Uterus (tissue), 4 donors: ENCODE measurements around the gene PPP2R2B. TPM values are rescaled to one million over a fixed set of nuclear protein-coding genes. Genes with fewer than 3 reads are reported as not detected.

Source experiments
- DNase-seq, 2 donors: peaks; one replicate each; pipeline ENCODE4 v3.0.0-alpha.2; 2019 to 2020
- H3K27ac ChIP-seq, 2 donors: fragments of 200-600 bp; sonication (generic); 1 replicate in 1 of 2; 2 replicates in 1 of 2; pipeline ENCODE4 v1.5.1; 2016 to 2018
- H3K27me3 ChIP-seq, 2 donors: fragments of 200-600 bp; sonication (generic); one replicate each; pipeline ENCODE4 v1.5.1; 2018 to 2019; ENCODE audit warnings: control low read depth in 1 of 2
- H3K36me3 ChIP-seq, 2 donors: fragments of 200-600 bp; sonication (generic); one replicate each; pipeline ENCODE4 v1.5.1; 2019; ENCODE audit warnings: control low read depth in 1 of 2
- H3K4me1 ChIP-seq, 2 donors: fragments of 200-600 bp; sonication (generic); one replicate each; pipeline ENCODE4 v1.5.1; 2018 to 2019; ENCODE audit warnings: control low read depth in 1 of 2
- H3K4me3 ChIP-seq, 2 donors: fragments of 200-600 bp; sonication (generic); 1 replicate in 1 of 2; 2 replicates in 1 of 2; pipeline ENCODE4 v1.5.1; 2018 to 2019; ENCODE audit warnings: mild to moderate bottlenecking in 1 of 2
- H3K9me3 ChIP-seq, 2 donors: fragments of 200-600 bp; sonication (generic); one replicate each; pipeline ENCODE4 v1.5.1; 2019; ENCODE audit warnings: control low read depth in 1 of 2
- CTCF ChIP-seq, 4 experiments: fragments of 200-600 bp in 2 of 4; fragments of 450-650 bp in 2 of 4; sonication (generic) in 2 of 4; IDR thresholded peaks; one replicate each; pipeline ENCODE4 v1.5.1; 2016 to 2019; ENCODE audit warnings: antibody characterized with exemption in 4 of 4, mild to moderate bottlenecking in 2 of 4, moderate library complexity in 1 of 4
- POLR2A ChIP-seq, 2 donors: fragments of 450-650 bp; IDR thresholded peaks; one replicate each; pipeline ENCODE4 v1.6.1; 2016; ENCODE audit warnings: antibody characterized with exemption in 2 of 2, mild to moderate bottlenecking in 1 of 2, moderate library complexity in 1 of 2
- intact Hi-C: fragments of 100-400 bp; cut with DNase I; formaldehyde crosslinking; loops from one replicate; pipeline ENCODE4 v1.15.1; 2023; ENCODE audit warnings: low total_unique reads
- total RNA-seq, 4 donors: library from RNA; depleted of rRNA in 3 of 4; stranded (reverse); fragments of >200 nt in 3 of 4; gene quantifications; one replicate each; pipeline versions ENCODE4 v1.1.0 to v1.2.4, GENCODE V29; 2014 to 2023
- donor health status: DM: yes; HTN: yes; CAD: no.

The PPP2R2B gene
- total RNA-seq, 4 donors from 2014 or later = 0.26 to 14.8 (median 2.0) TPM; not detected in 1

GRCh38 chr5:146832985-146833732 lies 45.4 kb downstream of the PPP2R2B start:
- no peak for TF ChIP-seq POLR2A (IDR thresholded peaks at IDR 0.05)
- TF ChIP-seq CTCF (IDR thresholded peaks at IDR 0.05) = no peak
- Histone ChIP-seq H3K27me3 (no peaks in the 10 kb centered on the region), H3K36me3 (no peaks in the 10 kb centered on the region), H3K4me3 (no peak overlapping the region), H3K9me3 (no peaks in the 10 kb centered on the region), H3K4me1 (no peaks in the 10 kb centered on the region), H3K27ac (no peak overlapping the region)
- no peak for DNase-seq
- intact Hi-C loops = no loop called here

GRCh38 chr5:146828385-146828784 lies 50.2 kb downstream of the PPP2R2B start:
- Histone ChIP-seq H3K9me3 (no peaks in the 10 kb centered on the region), H3K27me3 (no peaks in the 10 kb centered on the region), H3K4me3 (no peak overlapping the region), H3K27ac (no peak overlapping the region), H3K36me3 (no peaks in the 10 kb centered on the region), H3K4me1 (no peaks in the 10 kb centered on the region)
- no peak for DNase-seq
- TF ChIP-seq POLR2A (IDR thresholded peaks at IDR 0.05) = no peak
- TF ChIP-seq CTCF (IDR thresholded peaks at IDR 0.05) = no peak
- intact Hi-C loops = no loop called here

GRCh38 chr5:146827901-146828300 lies 50.7 kb downstream of the PPP2R2B start:
- Histone ChIP-seq H3K4me1 (no peaks in the 10 kb centered on the region), H3K9me3 (no peaks in the 10 kb centered on the region), H3K27me3 (no peaks in the 10 kb centered on the region), H3K36me3 (no peaks in the 10 kb centered on the region), H3K4me3 (no peak overlapping the region), H3K27ac (no peak overlapping the region)
- no peak for TF ChIP-seq CTCF (IDR thresholded peaks at IDR 0.05)
- intact Hi-C loops = no loop called here
- DNase-seq = no peak

GRCh38 chr5:146825033-146825432 lies 53.5 kb downstream of the PPP2R2B start:
- intact Hi-C loops = no loop called here
- peak in 1 of 2 donors; percentile 18 for DNase-seq
- H3K4me1 ChIP-seq = no peaks in the 10 kb centered on the region
- H3K36me3 ChIP-seq = no peaks in the 10 kb centered on the region
- TF ChIP-seq POLR2A (IDR thresholded peaks at IDR 0.05) = no peak
- no peak for TF ChIP-seq CTCF (IDR thresholded peaks at IDR 0.05)
- no peak overlapping the region for H3K27ac ChIP-seq
- no peaks in the 10 kb centered on the region for H3K9me3 ChIP-seq
- H3K4me3 ChIP-seq = no peak overlapping the region
- H3K27me3 ChIP-seq = no peaks in the 10 kb centered on the region

- Histone ChIP-seq H3K4me3 (no peak overlapping the region), H3K27me3 (no peaks in the 10 kb centered on the region), H3K36me3 (no peaks in the 10 kb centered on the region), H3K9me3 (no peaks in the 10 kb centered on the region), H3K4me1 (no peaks in the 10 kb centered on the region), H3K27ac (no peak overlapping the region)
- intact Hi-C loops = no loop called here
- DNase-seq = no peak
- TF ChIP-seq CTCF (IDR thresholded peaks at IDR 0.05) = no peak
Observed at GRCh38 chr5:146821732-146822131, 56.8 kb downstream of the PPP2R2B start.
